ENCODE results near the gene AGFG1. TPM values are rescaled to one million over a fixed set of nuclear protein-coding genes. Genes with fewer than 3 reads are reported as not detected.

AGFG1 gene
- total RNA-seq, 2 donors from 2014 or later, result 10.2 to 16.1 TPM

- DNase-seq (no peak), ATAC-seq (no peak)
- H3K36me3 ChIP-seq (replicated peaks in 1 of 2; ENCODE audit: insufficient read depth in 1 of 2, low read depth in 2 of 2), result no peaks in the 10 kb centered on the region
- intact Hi-C loops (cut with DNase I), result no loop called here
- 67 to 69% methylated on average over 4 of the region's 4 CpGs for WGBS, 2 donors
- no peak overlapping the region for H3K27ac ChIP-seq
- H3K9me3 ChIP-seq, result no peaks in the 10 kb centered on the region
- TF ChIP-seq CTCF (IDR thresholded peaks at IDR 0.05), result no peak
- TF ChIP-seq POLR2A (IDR thresholded peaks at IDR 0.05), result no peak
- no peak overlapping the region for H3K4me3 ChIP-seq
- H3K4me1 ChIP-seq, result peaks cover 1% of the 10 kb centered on the region
- H3K27me3 ChIP-seq, result no peaks in the 10 kb centered on the region
These were observed 15.2 kb upstream of the AGFG1 start for GRCh38 chr2:227456772-227457171.

DNA sequence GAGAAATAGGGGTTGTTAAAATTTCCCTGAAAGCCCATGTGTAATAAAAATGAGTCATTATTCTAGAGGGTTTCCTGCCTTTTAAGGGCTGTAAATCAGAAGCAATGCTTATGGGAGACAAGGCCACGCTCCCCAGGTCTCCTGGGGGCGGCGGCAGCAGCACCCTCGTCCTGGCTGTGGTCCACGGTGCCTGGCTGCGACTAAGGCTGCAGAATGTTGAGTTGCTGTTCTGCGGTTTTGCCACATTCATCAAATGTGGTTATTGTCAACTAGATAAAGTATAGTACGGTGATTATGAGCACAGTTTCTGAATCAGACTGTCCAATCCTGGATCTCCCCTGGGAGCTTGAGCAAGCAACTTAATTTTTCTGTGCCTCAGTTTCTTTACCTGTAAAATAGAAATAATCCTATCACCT, 11.9 kb upstream of the AGFG1 start:
- H3K36me3 ChIP-seq (replicated peaks in 1 of 2; ENCODE audit: insufficient read depth in 1 of 2, low read depth in 2 of 2), result no peaks in the 10 kb centered on the region
- H3K27me3 ChIP-seq, result no peaks in the 10 kb centered on the region
- no peak for TF ChIP-seq POLR2A (IDR thresholded peaks at IDR 0.05)
- H3K9me3 ChIP-seq, result no peaks in the 10 kb centered on the region
- intact Hi-C loops (cut with DNase I), result loop anchor here (10.0 kb wide), 1 partner anchor 45 kb away; no protein-coding TSS in a partner anchor
- no peak for ATAC-seq
- WGBS, 2 donors, result 50 to 56% methylated on average over 8 of the region's 8 CpGs
- no peak for DNase-seq
- no peak overlapping the region for H3K27ac ChIP-seq
- no peak overlapping the region for H3K4me3 ChIP-seq
- H3K4me1 ChIP-seq, result no peaks in the 10 kb centered on the region

DNA sequence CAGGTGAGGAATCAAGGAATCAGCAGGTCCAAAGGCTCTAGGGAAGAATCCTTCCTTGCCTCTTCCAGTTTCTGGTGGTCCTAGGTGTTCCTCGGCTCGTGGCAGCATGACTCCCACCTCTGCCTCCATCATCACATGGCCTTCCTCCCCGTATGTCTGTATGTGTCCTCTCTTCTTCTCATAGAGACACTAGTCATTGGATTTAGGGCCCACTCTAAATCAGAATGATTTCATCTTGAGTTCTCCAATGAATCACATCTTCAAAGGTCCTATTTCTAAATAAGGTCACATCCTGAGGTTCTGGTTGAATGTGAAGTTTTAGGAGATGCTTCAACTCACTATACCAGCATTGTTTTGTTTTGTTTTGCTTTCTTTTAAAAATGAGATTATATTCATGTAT, 11.1 kb upstream of the AGFG1 start:
- H3K36me3 ChIP-seq (replicated peaks in 1 of 2; ENCODE audit: insufficient read depth in 1 of 2, low read depth in 2 of 2), result no peaks in the 10 kb centered on the region
- DNase-seq, result no peak
- ATAC-seq, result no peak
- intact Hi-C loops (cut with DNase I), result loop anchor here (10.0 kb wide), 1 partner anchor 46 kb away; no protein-coding TSS in a partner anchor
- no peaks in the 10 kb centered on the region for H3K9me3 ChIP-seq
- TF ChIP-seq POLR2A (IDR thresholded peaks at IDR 0.05), result no peak
- no peak for TF ChIP-seq CTCF (IDR thresholded peaks at IDR 0.05)
- H3K4me3 ChIP-seq, result no peak overlapping the region
- no peaks in the 10 kb centered on the region for H3K27me3 ChIP-seq
- WGBS, 2 donors, result 68 to 88% methylated on average over 3 of the region's 3 CpGs
- H3K4me1 ChIP-seq, result peaks cover 2% of the 10 kb centered on the region
- no peak overlapping the region for H3K27ac ChIP-seq

DNA sequence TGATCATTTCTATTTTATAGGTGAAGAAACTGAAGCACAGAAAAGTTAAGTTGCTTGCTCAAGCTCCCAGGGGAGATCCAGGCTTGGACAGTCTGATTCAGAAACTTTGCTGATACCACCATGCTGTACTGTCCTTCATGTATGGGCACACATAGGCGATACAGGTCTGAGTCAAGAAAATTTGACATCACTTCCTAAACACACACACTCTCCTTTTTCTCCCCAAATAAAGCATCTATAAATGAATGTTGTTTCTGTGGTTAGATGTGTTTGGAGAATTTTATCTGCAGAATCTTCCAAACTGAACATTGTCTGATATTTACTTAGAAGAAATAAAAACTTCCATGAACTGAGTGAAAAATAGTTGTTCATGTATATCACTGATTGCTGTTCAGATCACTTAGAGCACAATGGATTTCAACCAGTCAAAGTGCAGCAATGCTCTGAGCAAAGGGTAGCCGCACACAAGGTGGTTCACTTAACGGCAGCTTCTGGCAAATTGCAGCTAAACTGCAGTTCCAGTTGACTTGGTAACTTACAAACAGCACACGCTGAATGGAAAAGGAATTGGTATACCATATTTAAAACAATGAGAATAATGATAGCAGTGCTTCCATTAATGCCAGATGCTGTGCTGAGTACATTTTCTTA, 10.0 kb upstream of the AGFG1 start:
- Histone ChIP-seq H3K4me3 (no peak overlapping the region), H3K36me3 (replicated peaks in 1 of 2; ENCODE audit: insufficient read depth in 1 of 2, low read depth in 2 of 2) (no peaks in the 10 kb centered on the region), H3K9me3 (no peaks in the 10 kb centered on the region), H3K4me1 (peaks cover 13% of the 10 kb centered on the region), H3K27ac (no peak overlapping the region), H3K27me3 (no peaks in the 10 kb centered on the region)
- no peak for TF ChIP-seq POLR2A (IDR thresholded peaks at IDR 0.05)
- no peak for TF ChIP-seq CTCF (IDR thresholded peaks at IDR 0.05)
- DNase-seq (no peak), ATAC-seq (no peak)
- WGBS, 2 donors, result 84 to 89% methylated on average over 4 of the region's 4 CpGs
- intact Hi-C loops (cut with DNase I), result loop anchor here (10.0 kb wide), 1 partner anchor 47 kb away; no protein-coding TSS in a partner anchor

DNA sequence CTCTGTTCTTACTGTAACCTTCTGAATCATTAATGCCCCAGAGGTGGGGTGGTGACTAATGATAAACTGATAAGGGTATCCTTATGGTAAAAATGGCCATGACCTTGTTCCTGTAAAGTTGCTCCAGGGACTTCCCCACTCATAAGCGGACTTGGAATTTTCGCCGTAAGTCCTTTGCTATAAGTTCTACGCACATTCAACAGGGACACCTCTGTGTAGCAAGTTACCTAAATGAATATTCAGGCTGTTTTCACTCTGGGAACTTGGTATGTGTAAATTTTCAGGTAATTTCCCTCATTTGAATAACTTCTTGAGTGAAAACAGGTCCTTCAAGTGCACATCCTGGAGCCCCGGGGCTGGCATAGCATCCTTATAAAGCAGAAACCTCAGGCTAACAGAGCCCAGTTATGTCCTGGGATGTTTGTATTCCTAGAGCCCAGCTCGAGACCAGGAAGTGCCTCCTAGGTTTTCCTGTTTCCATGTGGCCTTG, 9.4 kb upstream of the AGFG1 start:
- no peak for ATAC-seq
- no peaks in the 10 kb centered on the region for H3K9me3 ChIP-seq
- H3K4me3 ChIP-seq, result no peak overlapping the region
- H3K36me3 ChIP-seq (replicated peaks in 1 of 2; ENCODE audit: insufficient read depth in 1 of 2, low read depth in 2 of 2), result no peaks in the 10 kb centered on the region
- peaks cover 18% of the 10 kb centered on the region for H3K4me1 ChIP-seq
- H3K27me3 ChIP-seq, result no peaks in the 10 kb centered on the region
- 75 to 83% methylated on average over 6 of the region's 6 CpGs for WGBS, 2 donors
- no peak overlapping the region for H3K27ac ChIP-seq
- intact Hi-C loops (cut with DNase I), result loop anchor here (10.0 kb wide), 1 partner anchor 48 kb away; no protein-coding TSS in a partner anchor
- no peak for DNase-seq
- no peak for TF ChIP-seq POLR2A (IDR thresholded peaks at IDR 0.05)
- TF ChIP-seq CTCF (IDR thresholded peaks at IDR 0.05), result no peak

Measured in body of pancreas (tissue), 4 donors.